Urothelium cell line (cell line): ENCODE results near the gene ZFPL1.

ENCODE experiments used
- DNase-seq: peaks from one replicate; pipeline ENCODE4 v3.0.0; 2011; ENCODE audit warnings: low spot score, mixed read lengths
- FAIRE-seq: peaks from 2 replicates; lab custom pipeline; 2011; peaks lifted over from hg19 to GRCh38; lab: Jason Lieb, UNC

Gene ZFPL1

GRCh38 chr11:65083834-65084597, at the start of gene ZFPL1, which contains the start of gene CDCA5:
Gene ZFPL1 (plus strand): TSS chr11:65084222. CDS start chr11:65084699, 477 bp downstream.
Gene CDCA5 (minus strand): TSS chr11:65084040. CDS start chr11:65083978, 62 bp downstream.
- FAIRE-seq (no peak), DNase-seq (peak; percentile 99)

GRCh38 chr11:65034423-65034822, 49.6 kb upstream of the ZFPL1 start:
- FAIRE-seq (no peak), DNase-seq (no peak)

GRCh38 chr11:65035579-65035978, 48.4 kb upstream of the ZFPL1 start:
- FAIRE-seq (no peak), DNase-seq (no peak)

- no peak for FAIRE-seq
Observed at GRCh38 chr11:65036931-65037330, 47.1 kb upstream of the ZFPL1 start.

GRCh38 chr11:65040520-65040846, 43.5 kb upstream of the ZFPL1 start:
- DNase-seq (no peak), FAIRE-seq (no peak)

More at GRCh38 chr11:65036931-65037330, 47.1 kb upstream of the ZFPL1 start:
- DNase-seq: no peak

- FAIRE-seq: peak; percentile 85
Observed at GRCh38 chr11:65040847-65041622, 43.0 kb upstream of the ZFPL1 start, which contains the start of gene SAC3D1. Gene SAC3D1 (plus strand): TSS chr11:65041210. CDS start chr11:65041293, 83 bp downstream.

GRCh38 chr11:65042891-65043290, 41.1 kb upstream of the ZFPL1 start:
- FAIRE-seq: no peak
- DNase-seq: no peak

More at GRCh38 chr11:65040847-65041622, 43.0 kb upstream of the ZFPL1 start, which contains the start of gene SAC3D1:
- DNase-seq: peak; percentile 97

- no peak for DNase-seq
- FAIRE-seq: no peak
Observed at GRCh38 chr11:65043881-65044501, 40.0 kb upstream of the ZFPL1 start.

GRCh38 chr11:65045061-65045460, 39.0 kb upstream of the ZFPL1 start:
- DNase-seq: no peak
- FAIRE-seq: no peak

- DNase-seq (no peak), FAIRE-seq (no peak)
Observed at GRCh38 chr11:65045728-65046127, 38.3 kb upstream of the ZFPL1 start.

GRCh38 chr11:65047581-65048422, 36.2 kb upstream of the ZFPL1 start:
- FAIRE-seq: no peak
- no peak for DNase-seq

- FAIRE-seq (no peak), DNase-seq (no peak)
Observed at GRCh38 chr11:65051398-65051858, 32.6 kb upstream of the ZFPL1 start.

GRCh38 chr11:65053827-65054508, 30.1 kb upstream of the ZFPL1 start:
- FAIRE-seq (no peak), DNase-seq (no peak)

- DNase-seq (no peak), FAIRE-seq (no peak)
Observed at GRCh38 chr11:65055538-65055937, 28.5 kb upstream of the ZFPL1 start.

- FAIRE-seq: no peak
- no peak for DNase-seq
Observed at GRCh38 chr11:65056999-65057398, 27.0 kb upstream of the ZFPL1 start.

- DNase-seq (no peak), FAIRE-seq (no peak)
Observed at GRCh38 chr11:65057526-65057925, 26.5 kb upstream of the ZFPL1 start.

GRCh38 chr11:65058012-65058411, 26.0 kb upstream of the ZFPL1 start:
- DNase-seq (no peak), FAIRE-seq (no peak)

GRCh38 chr11:65058419-65059054, 25.5 kb upstream of the ZFPL1 start, which contains the start of gene NAALADL1:
Gene NAALADL1 (minus strand): TSS chr11:65058553. CDS start chr11:65058521, 32 bp downstream.
- no peak for DNase-seq
- FAIRE-seq: no peak

- FAIRE-seq: no peak
Observed at GRCh38 chr11:65059523-65059922, 24.5 kb upstream of the ZFPL1 start.

More at GRCh38 chr11:65059523-65059922, 24.5 kb upstream of the ZFPL1 start:
- DNase-seq: no peak
